ENCODE data around the gene PCYOX1L.

DNA sequence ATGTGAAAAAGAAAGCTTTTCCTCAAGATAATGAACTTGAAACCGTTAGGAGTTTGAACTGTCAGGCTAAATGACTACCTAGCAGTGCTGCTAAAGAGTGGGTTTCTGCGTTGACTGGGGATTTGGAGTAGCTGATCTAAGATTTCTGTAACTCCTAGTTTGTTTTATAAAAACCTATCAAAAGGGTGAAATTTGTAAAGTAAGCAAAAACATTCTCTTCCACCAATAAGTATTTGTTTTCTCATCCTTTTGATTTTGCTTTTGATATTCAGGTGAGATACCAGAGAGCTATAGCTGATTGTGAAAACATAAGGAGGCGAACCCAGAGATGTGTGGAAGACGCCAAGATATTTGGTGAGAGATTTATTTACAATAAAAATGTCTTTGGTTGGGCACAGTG is 8.5 kb upstream of the PCYOX1L start:
- TF ChIP-seq, protein P1, sequence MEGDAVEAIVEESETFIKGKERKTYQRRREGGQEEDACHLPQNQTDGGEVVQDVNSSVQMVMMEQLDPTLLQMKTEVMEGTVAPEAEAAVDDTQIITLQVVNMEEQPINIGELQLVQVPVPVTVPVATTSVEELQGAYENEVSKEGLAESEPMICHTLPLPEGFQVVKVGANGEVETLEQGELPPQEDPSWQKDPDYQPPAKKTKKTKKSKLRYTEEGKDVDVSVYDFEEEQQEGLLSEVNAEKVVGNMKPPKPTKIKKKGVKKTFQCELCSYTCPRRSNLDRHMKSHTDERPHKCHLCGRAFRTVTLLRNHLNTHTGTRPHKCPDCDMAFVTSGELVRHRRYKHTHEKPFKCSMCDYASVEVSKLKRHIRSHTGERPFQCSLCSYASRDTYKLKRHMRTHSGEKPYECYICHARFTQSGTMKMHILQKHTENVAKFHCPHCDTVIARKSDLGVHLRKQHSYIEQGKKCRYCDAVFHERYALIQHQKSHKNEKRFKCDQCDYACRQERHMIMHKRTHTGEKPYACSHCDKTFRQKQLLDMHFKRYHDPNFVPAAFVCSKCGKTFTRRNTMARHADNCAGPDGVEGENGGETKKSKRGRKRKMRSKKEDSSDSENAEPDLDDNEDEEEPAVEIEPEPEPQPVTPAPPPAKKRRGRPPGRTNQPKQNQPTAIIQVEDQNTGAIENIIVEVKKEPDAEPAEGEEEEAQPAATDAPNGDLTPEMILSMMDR (conservative IDR thresholded peaks at IDR 0.05; ENCODE audit: low read length), result no peak
- TF ChIP-seq EZH2phosphoT487 (IDR thresholded peaks at IDR 0.05; ENCODE audit: borderline replicate concordance), result no peak

All from Loucy (cell line).